PC-9 (cell line): ENCODE data around the gene RASAL2.

Experiments used
- EZH2 ChIP-seq: fragments of 200-600 bp; sonication (generic); IDR thresholded peaks from 2 replicates; pipeline ENCODE4 v1.8.0; 2017; ENCODE audit warnings: antibody characterized with exemption, low read depth
- TF ChIP-seq, protein P1 (sequence below): fragments of 200-600 bp; sonication (generic); conservative IDR thresholded peaks from 2 replicates; pipeline ENCODE4 v1.6.1; 2017; ENCODE audit warnings: mixed run types, antibody characterized with exemption, mild to moderate bottlenecking, moderate library complexity

- TF ChIP-seq, protein P1, sequence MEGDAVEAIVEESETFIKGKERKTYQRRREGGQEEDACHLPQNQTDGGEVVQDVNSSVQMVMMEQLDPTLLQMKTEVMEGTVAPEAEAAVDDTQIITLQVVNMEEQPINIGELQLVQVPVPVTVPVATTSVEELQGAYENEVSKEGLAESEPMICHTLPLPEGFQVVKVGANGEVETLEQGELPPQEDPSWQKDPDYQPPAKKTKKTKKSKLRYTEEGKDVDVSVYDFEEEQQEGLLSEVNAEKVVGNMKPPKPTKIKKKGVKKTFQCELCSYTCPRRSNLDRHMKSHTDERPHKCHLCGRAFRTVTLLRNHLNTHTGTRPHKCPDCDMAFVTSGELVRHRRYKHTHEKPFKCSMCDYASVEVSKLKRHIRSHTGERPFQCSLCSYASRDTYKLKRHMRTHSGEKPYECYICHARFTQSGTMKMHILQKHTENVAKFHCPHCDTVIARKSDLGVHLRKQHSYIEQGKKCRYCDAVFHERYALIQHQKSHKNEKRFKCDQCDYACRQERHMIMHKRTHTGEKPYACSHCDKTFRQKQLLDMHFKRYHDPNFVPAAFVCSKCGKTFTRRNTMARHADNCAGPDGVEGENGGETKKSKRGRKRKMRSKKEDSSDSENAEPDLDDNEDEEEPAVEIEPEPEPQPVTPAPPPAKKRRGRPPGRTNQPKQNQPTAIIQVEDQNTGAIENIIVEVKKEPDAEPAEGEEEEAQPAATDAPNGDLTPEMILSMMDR, result no peak
- no peak for TF ChIP-seq EZH2
Measured at GRCh38 chr1:178529364-178530036, 435.6 kb downstream of the RASAL2 start.
